Fibroblast of lung (primary cell): Measurements from ENCODE around the gene NIT2.

Source experiments
- EZH2 ChIP-seq: IDR thresholded peaks from 2 replicates; pipeline ENCODE4 v1.5.1; 2012; ENCODE audit warnings: low read length, control low read depth, mild to moderate bottlenecking; ENCODE audit errors: missing control alignments
- TF ChIP-seq, protein P1 (sequence below), 2 donors: IDR thresholded peaks in 1 of 2; conservative IDR thresholded peaks in 1 of 2; 1 replicate in 1 of 2; 2 replicates in 1 of 2; pipeline ENCODE4 v1.5.1; 2011 to 2012; ENCODE audit warnings: low read length in 2 of 2, control low read depth in 1 of 2, inconsistent platforms in 1 of 2, low read depth in 1 of 2, mild to moderate bottlenecking in 1 of 2

DNA sequence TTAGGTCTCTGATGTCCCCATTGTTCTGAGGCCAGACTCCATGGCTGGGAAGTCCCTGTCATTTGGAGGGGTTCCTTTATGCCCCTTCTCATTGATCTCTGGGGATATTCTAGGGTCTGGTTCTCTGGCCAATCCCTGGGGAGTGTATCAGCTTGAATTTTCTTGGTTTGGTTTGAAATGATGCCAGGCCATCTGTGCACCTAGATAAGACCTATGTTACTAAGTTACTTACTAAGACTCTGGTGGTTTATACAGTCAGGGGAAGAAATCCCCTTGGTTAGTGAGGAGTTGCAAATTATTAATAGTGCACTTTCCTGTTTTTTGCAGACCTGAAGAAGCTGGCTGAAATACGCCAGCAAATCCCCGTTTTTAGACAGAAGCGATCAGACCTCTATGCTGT, 20.3 kb downstream of the NIT2 start:
- TF ChIP-seq, protein P1, sequence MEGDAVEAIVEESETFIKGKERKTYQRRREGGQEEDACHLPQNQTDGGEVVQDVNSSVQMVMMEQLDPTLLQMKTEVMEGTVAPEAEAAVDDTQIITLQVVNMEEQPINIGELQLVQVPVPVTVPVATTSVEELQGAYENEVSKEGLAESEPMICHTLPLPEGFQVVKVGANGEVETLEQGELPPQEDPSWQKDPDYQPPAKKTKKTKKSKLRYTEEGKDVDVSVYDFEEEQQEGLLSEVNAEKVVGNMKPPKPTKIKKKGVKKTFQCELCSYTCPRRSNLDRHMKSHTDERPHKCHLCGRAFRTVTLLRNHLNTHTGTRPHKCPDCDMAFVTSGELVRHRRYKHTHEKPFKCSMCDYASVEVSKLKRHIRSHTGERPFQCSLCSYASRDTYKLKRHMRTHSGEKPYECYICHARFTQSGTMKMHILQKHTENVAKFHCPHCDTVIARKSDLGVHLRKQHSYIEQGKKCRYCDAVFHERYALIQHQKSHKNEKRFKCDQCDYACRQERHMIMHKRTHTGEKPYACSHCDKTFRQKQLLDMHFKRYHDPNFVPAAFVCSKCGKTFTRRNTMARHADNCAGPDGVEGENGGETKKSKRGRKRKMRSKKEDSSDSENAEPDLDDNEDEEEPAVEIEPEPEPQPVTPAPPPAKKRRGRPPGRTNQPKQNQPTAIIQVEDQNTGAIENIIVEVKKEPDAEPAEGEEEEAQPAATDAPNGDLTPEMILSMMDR (conservative IDR thresholded peaks at IDR 0.05 in 1 of 2, IDR thresholded peaks at IDR 0.05 in 1 of 2; ENCODE audit: low read depth in 1 of 2, low read length in 2 of 2) = no peak
- TF ChIP-seq EZH2 = no peak
